Left ventricle myocardium superior (tissue), 1 donor: Measurements from ENCODE around the gene TNPO2. TPM values are rescaled to one million over a fixed set of nuclear protein-coding genes. Genes with fewer than 3 reads are reported as not detected.
A peak's percentile ranks its signal among the peaks of the same experiment; 100 is the strongest.
"Not testable (repeated sequence)": the region's sequence is repeated elsewhere in the genome, so short reads cannot be mapped to it uniquely, and the experiment has no call there.

ENCODE experiments used
- ATAC-seq: fragments of 200-7000 bp; cut with Tn5 transposase; one replicate; pipeline ENCODE4 v1.9.1; 2020; ENCODE audit warnings: mild to moderate bottlenecking, moderate library complexity
- DNase-seq: peaks from one replicate; pipeline ENCODE4 v3.0.0-alpha.2; 2020
- intact Hi-C: fragments of 100-400 bp; cut with micrococcal nuclease; formaldehyde crosslinking; loops from one replicate; pipeline ENCODE4 v1.11.0; 2022
- total RNA-seq: library from RNA; stranded (reverse); fragmentation: NEBNext Ultra II Directional; extraction: Animal tissue kit (Norgen Biotek cat#: 25700); gene quantifications from one replicate; pipeline ENCODE4 v1.2.1, GENCODE V29; 2021
- donor health status: DM: no; HTN: yes; CAD: no; lungs with severe emphysema.

TNPO2 gene
- total RNA-seq, 1 donor from 2014 or later, result 36.0 TPM

DNA sequence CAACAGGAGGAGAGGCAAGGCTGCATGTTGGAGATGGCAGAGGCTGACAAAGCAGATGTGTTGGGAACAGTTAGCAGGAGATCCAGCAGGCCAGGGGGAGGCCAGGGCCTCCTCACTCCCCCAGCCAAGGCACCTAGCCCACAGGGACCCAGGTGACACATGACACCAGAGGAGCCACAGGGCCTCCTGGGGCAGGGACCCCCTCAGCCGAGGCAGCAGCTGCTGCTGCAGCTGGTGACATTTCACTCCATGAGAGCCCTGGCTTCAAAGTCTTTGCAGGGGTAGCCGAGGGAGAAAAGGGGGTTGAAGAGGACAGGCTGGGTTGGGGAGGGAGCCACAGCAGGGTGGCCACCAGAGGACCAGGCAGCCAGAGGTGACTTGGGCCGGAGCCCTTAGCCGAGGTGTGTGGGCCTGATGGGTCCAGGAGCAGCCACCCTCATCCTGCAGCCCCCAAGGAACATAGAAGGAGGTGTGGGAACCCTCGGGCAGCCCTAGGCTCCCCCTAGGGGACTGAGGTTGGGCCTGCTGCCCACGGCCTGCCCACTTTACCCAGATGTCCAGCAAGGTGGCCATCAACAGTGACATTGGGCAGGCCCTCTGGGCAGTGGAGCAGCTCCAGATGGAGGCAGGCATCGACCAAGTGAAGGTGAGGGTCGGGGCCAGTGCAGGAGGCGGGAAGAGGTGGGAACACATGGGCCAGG is 36.1 kb downstream of the TNPO2 start, which contains the start of gene GNG14:
TSS of gene GNG14 (plus strand) at position 503 of the 701 bp plus-strand sequence. CDS start at position 554, 51 bp downstream.
- no peak for DNase-seq
- intact Hi-C loops, result no loop called here
- ATAC-seq, result no peak

GRCh38 chr19:12685831-12686230 is 37.9 kb downstream of the TNPO2 start:
- no peak for DNase-seq
- no peak for ATAC-seq
- intact Hi-C loops, result no loop called here

DNA sequence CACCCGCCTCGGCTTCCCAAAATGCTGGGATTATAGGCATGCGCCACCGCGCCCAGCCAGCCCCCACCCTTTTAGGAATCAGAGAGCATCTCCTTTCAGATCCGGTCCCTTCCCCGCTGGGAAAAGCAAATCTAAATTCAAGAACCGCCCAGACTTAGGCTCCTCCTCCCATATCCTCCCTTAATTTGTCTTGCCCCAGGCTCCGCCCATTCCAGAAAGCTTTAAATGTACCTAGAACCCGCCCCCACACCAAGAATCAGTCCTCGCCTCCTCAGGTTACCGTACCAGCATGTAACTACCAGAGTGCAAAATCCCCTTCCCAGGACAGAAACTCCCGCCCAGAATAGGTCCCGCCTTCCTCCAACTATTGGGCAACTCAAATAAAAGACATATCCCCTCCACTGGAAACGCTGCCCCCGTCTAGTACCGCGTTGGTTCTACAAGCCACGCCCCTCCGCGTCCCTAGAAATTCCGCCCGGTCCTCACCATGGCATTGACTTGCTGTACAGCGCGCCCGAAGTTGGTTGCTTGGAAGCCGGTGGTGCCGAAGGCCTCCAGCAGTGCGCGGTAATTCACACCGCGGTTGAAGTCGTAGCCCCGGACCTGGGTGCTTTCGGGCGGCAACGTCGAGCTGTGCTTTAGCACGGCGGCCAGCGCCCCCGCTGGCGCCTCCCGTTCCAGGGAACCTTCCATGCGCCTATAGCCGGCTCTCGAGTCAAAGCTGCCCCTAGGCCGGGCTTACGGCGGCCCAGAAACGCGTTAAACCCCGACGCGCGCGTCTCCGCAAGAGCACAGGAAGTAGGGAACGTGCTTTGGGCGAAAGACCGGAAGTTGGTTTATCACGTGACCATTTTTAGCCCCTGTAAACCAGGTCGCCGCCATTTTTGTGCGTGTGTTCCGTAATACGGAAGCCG is 42.4 kb downstream of the TNPO2 start, which contains the start of gene DHPS:
TSS of gene DHPS (minus strand) at position 807 of the 914 bp plus-strand sequence. CDS start at position 693, 114 bp downstream.
- peak; percentile 92 for ATAC-seq
- intact Hi-C loops, result no loop called here

DNA sequence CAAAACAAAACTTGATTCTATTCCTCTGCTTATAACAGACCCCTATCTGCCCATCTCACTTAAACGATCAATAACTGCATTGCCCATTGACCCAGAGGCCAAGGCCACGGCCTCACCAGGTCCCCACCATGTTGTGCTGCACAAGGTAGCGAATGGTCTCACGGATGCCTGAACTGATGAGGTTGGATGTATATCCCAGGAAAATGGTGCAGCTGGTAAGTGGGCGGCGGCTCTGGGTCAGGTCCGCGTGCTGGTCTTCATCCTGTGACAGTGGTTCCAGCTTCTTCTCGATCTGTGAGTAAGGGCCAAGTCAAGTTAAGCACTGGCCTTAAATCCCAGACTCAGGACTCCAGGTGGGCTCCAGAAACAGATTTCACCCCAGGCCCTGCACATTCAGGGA is 43.7 kb downstream of the TNPO2 start:
- intact Hi-C loops, result no loop called here
- ATAC-seq (no peak), DNase-seq (no peak)

More for the DNA sequence above, 42.4 kb downstream of the TNPO2 start, which contains the start of gene DHPS:
- DNase-seq, result peak; percentile 92

GRCh38 chr19:12678039-12678438 is 45.7 kb downstream of the TNPO2 start:
- intact Hi-C loops, ATAC-seq, DNase-seq: not testable (repeated sequence)

DNA sequence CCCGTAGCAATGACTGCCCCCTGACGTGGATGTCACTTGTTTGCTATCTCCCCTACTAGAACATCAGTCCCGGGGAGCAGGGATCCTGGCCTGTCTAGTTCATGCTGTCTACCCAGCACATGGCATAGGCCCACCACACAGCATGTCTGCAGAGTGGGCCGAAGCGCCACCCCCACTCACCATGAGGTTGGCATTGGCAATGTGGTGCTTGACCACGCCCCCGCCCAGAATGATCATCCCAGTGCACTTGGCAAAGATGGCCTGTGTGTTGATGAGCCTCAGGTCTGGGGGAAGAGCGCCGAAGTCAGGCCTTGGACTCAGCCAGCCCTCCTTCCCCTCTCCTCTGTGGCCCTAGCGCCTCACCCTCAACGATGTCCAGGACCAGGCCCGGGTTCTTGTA is 46.8 kb downstream of the TNPO2 start:
- intact Hi-C loops, result no loop called here
- ATAC-seq, result no peak
- DNase-seq, result no peak

DNA sequence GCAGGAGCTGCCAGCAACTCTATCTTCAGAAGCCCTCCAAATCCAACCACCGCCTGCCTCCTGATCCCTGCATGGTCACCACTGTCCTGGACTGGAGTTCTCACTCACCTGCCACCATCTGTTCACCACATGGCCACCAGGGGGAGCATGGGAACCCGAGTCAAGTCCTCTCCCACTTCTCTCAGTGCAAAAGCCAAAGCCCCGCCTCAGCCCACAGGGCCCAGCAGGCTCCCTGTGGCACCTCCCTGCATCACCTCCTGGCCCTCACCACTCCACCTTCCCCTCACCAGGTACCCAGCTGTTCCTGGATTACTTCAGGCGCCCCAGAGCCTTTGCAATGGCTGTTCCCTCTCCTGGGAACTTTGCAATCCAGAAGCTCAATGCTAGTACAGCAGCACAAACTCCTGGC is 47.3 kb downstream of the TNPO2 start:
- peak; percentile 58 for ATAC-seq
- peak; percentile 86 for DNase-seq
- intact Hi-C loops, result no loop called here

DNA sequence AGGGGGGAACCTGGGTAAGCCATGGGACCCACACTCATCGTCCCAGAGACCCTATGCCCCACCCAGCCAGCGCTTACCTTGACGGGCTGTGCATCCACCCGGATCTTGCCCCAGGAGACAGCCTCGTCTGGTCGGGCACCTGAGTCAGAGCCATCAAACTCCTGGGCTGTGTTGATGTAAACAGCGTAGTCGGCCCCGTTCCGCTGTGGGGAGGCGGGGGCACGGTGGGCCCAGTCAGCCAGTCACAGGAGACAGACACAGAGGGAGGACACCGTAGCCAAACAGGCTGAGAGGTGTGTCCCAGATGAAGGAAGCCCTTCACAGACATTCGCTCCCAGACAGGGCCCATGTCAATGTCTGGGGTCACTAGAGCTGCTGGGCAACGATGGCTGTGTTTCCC is 47.8 kb downstream of the TNPO2 start:
- no peak for DNase-seq
- no peak for ATAC-seq
- intact Hi-C loops, result no loop called here

DNA sequence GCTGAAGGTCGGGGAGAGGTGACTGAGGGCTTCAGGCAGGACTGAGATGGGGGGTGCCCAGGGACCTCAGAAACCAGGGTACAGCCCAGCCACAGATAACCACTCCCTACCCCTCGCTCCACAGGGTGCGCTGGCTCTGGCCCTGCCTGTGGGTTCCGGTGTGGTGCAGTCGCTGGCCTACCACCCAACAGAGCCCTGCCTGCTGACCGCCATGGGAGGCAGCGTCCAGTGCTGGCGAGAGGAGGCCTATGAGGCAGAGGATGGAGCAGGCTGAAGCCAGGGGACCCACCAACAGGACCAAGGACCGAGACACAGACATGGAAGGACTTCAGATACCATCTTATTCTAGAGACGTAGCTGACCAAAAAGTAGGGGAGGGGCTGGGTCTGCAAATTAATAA is 48.3 kb downstream of the TNPO2 start:
- DNase-seq (no peak), ATAC-seq (no peak)
- intact Hi-C loops, result no loop called here

DNA sequence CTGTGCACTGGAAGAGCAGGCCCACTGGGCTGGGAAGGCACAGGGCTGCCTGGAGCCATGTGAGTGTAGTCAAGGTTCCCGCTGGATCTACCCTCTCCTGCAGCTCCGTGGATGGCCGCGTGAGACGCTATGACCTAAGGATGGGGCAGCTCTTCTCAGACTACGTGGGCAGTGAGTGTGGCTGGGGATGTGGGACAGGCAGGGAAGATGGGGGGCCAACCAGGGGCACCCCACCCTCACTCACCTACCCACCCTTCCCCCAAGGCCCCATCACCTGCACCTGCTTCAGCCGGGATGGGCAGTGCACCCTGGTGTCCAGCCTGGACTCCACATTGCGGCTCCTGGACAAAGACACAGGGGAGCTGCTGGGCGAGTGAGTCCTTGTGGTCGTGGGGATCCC is 51.0 kb downstream of the TNPO2 start:
- intact Hi-C loops, result no loop called here
- no peak for ATAC-seq
- DNase-seq, result no peak

DNA sequence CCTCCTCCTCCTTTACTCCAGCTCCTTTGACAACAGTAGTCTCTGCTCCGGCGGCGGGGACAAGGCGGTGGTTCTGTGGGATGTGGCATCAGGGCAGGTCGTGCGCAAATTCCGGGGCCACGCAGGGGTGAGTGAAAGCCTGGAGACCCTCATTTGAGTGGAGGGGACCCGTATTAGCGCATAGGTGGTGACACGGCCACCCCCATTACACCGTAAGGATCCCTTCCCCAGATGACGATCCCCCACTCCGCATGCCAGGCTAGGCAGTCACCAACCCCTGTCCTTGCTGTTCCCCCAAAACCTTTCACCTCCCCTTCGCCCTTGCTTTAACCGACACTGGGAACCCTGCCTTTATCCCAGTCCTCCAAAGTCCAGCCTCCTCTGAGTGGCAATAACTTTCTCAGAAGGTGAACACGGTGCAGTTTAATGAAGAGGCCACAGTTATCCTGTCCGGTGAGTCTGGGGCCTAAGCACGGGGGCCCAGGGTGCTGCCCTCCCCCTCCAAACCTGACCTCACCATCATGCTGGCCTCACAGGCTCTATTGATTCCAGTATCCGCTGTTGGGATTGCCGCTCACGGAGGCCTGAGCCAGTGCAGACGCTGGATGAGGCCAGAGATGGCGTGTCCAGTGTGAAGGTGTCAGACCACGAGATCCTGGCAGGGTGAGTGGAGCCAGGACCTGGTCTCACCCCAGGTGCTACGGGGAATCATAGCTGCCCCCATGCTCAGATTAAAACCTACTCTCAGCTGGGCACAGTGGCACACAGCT is 53.4 kb downstream of the TNPO2 start:
- ATAC-seq (no peak), DNase-seq (no peak)
- intact Hi-C loops, result no loop called here

GRCh38 chr19:12669270-12670158 is 54.2 kb downstream of the TNPO2 start:
- intact Hi-C loops, result no loop called here
- peak; percentile 85 for DNase-seq
- peak; percentile 71 for ATAC-seq

DNA sequence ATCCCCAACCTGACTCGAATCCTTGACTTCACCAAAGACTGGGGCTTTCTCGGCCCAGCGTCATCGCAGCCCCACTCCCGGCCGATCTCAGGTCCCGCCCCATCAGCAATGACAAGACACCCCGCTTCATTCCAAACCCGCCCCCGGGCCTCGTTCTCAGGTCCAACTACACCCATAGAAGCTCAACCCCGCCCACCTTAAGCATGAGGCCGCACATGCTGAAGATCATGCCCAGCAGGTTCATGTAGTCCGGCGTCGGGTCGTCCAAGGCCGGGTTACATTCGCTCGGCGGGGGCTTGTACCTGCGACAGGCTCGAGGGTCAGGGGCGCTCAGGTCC is 54.8 kb downstream of the TNPO2 start:
- ATAC-seq (peak; percentile 11), DNase-seq (peak; percentile 65)
- intact Hi-C loops, result no loop called here

- intact Hi-C loops, result no loop called here
- no peak for ATAC-seq
- DNase-seq, result no peak
Measured at GRCh38 chr19:12668346-12668745, 55.4 kb downstream of the TNPO2 start.

DNA sequence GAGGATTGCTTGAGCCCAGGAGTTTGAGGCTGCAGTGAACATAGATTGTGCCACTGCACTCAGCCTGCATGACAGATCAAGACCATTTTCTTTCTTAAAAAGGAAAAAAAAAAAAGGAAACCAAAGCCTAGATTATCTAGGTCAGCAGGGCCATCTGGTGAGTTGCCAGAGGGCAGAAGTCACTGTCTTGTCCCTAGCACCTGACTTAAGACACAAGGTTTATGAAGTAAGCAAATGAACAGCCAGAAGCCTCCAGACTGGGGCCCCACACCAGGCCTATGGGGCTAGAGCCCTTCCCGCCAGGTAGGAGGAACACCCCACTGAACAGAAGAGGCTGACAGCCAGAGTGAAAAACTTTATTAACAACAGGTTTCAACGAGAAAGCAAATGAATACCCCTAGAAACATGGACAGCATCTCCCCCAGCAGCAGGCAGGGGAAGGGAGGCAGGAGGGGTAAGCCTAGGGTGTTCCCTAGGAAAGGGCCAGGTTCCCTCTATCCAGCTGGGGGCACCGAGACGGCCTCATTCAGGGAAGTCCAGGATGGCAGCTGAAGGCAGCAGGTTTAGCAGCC is 55.9 kb downstream of the TNPO2 start:
- DNase-seq, result no peak
- intact Hi-C loops, result no loop called here
- ATAC-seq, result no peak

- ATAC-seq (peak; percentile 85), DNase-seq (peak; percentile 87)
- intact Hi-C loops, result no loop called here
Measured at GRCh38 chr19:12666265-12667048, 57.3 kb downstream of the TNPO2 start, which contains the start of the genes MAN2B1 and WDR83. Gene MAN2B1, minus strand, starts transcription at chr19:12666742. Its CDS starts 41 bp downstream, at chr19:12666701. Gene WDR83, plus strand, starts transcription at chr19:12666807. Its CDS starts 2,984 bp downstream, at chr19:12669791.

- no peak for ATAC-seq
- intact Hi-C loops, result no loop called here
Measured at GRCh38 chr19:12665671-12666264, 58.0 kb downstream of the TNPO2 start.

More at GRCh38 chr19:12665671-12666264, 58.0 kb downstream of the TNPO2 start:
- DNase-seq, result no peak
